Panc1 (cell line): ENCODE measurements around the gene C9orf152. TPM values are rescaled to one million over a fixed set of nuclear protein-coding genes. Genes with fewer than 3 reads are reported as not detected.

Experiments used
- ATAC-seq: fragments of 200-7000 bp; cut with Tn5 transposase; 2 replicates; pipeline ENCODE4 v1.9.1; 2020; ENCODE audit warnings: mild to moderate bottlenecking, moderate library complexity
- BruUV-seq: library from RNA; stranded (reverse); fragments of 400-500 nt; replicated peaks from 2 replicates; lab custom pipeline; 2021; lab: Mats Ljungman, UMichigan
- CTCF ChIA-PET: fragments of 300-600 bp; sonication (Branson Sonifier 250); formaldehyde crosslinking; loops from one replicate; lab custom pipeline; 2022; ENCODE audit warnings: antibody characterized with exemption; lab: Charles Lee
- POLR2A ChIA-PET: fragments of 300-600 bp; sonication (Branson Sonifier 250); formaldehyde crosslinking; loops from one replicate; lab custom pipeline; 2022; ENCODE audit warnings: antibody characterized with exemption; lab: Charles Lee
- DNase-seq: peaks from one replicate; pipeline ENCODE4 v3.0.0-alpha.2; 2010; ENCODE audit warnings: low read depth, low spot score
- H3K27ac ChIP-seq: 2 replicates; pipeline ENCODE4 v1.5.1; 2011; ENCODE audit warnings: mild to moderate bottlenecking, low read length, inconsistent platforms
- H3K27me3 ChIP-seq: fragments of 200-500 bp; sonication (Bioruptor generic); 2 replicates; pipeline ENCODE4 v1.6.0; 2014; ENCODE audit warnings: low read length, inconsistent platforms; ENCODE audit not compliant: control insufficient read depth, insufficient read depth
- H3K36me3 ChIP-seq: fragments of 200-500 bp; sonication (Bioruptor generic); 2 replicates; pipeline ENCODE4 v1.5.1; 2014; ENCODE audit warnings: inconsistent platforms, mild to moderate bottlenecking, low read length, moderate library complexity; ENCODE audit not compliant: control insufficient read depth, insufficient read depth
- H3K4me1 ChIP-seq: 2 replicates; pipeline ENCODE4 v1.5.1; 2011; ENCODE audit warnings: inconsistent platforms, mild to moderate bottlenecking, low read length, moderate library complexity; ENCODE audit not compliant: control insufficient read depth, insufficient read depth
- H3K4me3 ChIP-seq, 2 experiments: 2 replicates each; pipeline ENCODE4 v1.5.1; 2011 to 2012; ENCODE audit warnings: low read depth in 2 of 2, low read length in 2 of 2, mild to moderate bottlenecking in 2 of 2, inconsistent platforms in 1 of 2, moderate library complexity in 1 of 2
- H3K9me3 ChIP-seq: fragments of 200-500 bp; sonication (Bioruptor generic); 2 replicates; pipeline ENCODE4 v1.5.1; 2014; ENCODE audit warnings: low read depth, mild to moderate bottlenecking, inconsistent platforms, low read length, moderate library complexity; ENCODE audit not compliant: control insufficient read depth, insufficient read depth
- POLR2AphosphoS5 ChIP-seq: IDR thresholded peaks from 2 replicates; pipeline ENCODE4 v1.6.1; 2012; ENCODE audit warnings: mild to moderate bottlenecking, low read depth, low read length, moderate library complexity
- SIN3A ChIP-seq: IDR thresholded peaks from 2 replicates; pipeline ENCODE4 v1.6.1; 2012; ENCODE audit warnings: low read depth, mild to moderate bottlenecking, low read length, moderate library complexity, borderline replicate concordance; ENCODE audit not compliant: insufficient read depth
- TCF7L2 ChIP-seq: IDR thresholded peaks from 2 replicates; pipeline ENCODE4 v1.6.1; 2011; ENCODE audit warnings: mild to moderate bottlenecking, low read depth, low read length, inconsistent platforms
- in situ Hi-C: cut with HindIII; loops from 2 replicates; pipeline ENCODE4 v1.10.0; 2016; ENCODE audit warnings: low sequenced_read_pairs, low pct_unique_long_range_greater_than_20kb
- intact Hi-C: fragments of 100-400 bp; cut with micrococcal nuclease; formaldehyde crosslinking; loops from one replicate; pipeline ENCODE4 v1.10.0; 2022; ENCODE audit not compliant: unreplicated experiment
- total RNA-seq: library from RNA; stranded (reverse); gene quantifications from one replicate; pipeline ENCODE4 v1.2.1, GENCODE V29; 2021; ENCODE audit not compliant: unreplicated experiment
- TF ChIP-seq, protein P1 (sequence below): fragments of 450-650 bp; IDR thresholded peaks from 2 replicates; pipeline ENCODE4 v1.5.1; 2017; ENCODE audit warnings: mild to moderate bottlenecking
- TF ChIP-seq, protein P2 (sequence below), 2 experiments: IDR thresholded peaks; 2 replicates each; pipeline ENCODE4 v1.6.1; 2011 to 2012; ENCODE audit warnings: low read depth in 2 of 2, control low read depth in 1 of 2, low read length in 1 of 2, mild to moderate bottlenecking in 1 of 2, moderate library complexity in 1 of 2; ENCODE audit not compliant: insufficient read depth in 1 of 2

C9orf152 gene
- total RNA-seq, 1 experiment from 2014 or later: 0.10 TPM

DNA sequence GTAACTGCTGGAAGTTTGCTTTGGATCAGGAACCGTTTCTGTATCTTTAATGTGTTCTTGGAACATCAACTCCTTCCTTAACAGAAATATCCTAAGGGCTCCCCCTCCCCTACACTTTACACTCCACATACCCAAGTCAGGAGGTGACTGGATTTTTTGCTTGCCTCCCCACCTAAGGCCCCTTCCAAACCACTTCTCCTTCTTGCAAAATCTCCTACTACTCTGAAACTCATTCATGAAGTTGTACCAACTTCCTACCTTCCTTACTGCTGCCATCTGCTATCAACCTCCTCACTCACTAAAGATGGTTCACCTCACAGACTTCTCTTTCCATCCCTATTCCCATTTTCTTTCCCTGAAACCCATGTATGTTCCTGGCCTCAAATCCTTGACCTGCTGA is 32.2 kb upstream of the C9orf152 start:
- POLR2A ChIA-PET: no interaction called here
- Histone ChIP-seq H3K36me3 (peaks cover 14% of the 10 kb centered on the region; the same call in 1 of the 2 replicates), H3K27me3 (no peaks in the 10 kb centered on the region), H3K4me1 (no peaks in the 10 kb centered on the region), H3K27ac (no peak overlapping the region), H3K4me3 (no peak overlapping the region), H3K9me3 (no peaks in the 10 kb centered on the region)
- CTCF ChIA-PET: no interaction called here
- in situ Hi-C loops (no loop called here), intact Hi-C loops (no loop called here)
- DNase-seq: no peak
- TF ChIP-seq TCF7L2 (no peak), POLR2AphosphoS5 (no peak), SIN3A (no peak)
- TF ChIP-seq, protein P1, sequence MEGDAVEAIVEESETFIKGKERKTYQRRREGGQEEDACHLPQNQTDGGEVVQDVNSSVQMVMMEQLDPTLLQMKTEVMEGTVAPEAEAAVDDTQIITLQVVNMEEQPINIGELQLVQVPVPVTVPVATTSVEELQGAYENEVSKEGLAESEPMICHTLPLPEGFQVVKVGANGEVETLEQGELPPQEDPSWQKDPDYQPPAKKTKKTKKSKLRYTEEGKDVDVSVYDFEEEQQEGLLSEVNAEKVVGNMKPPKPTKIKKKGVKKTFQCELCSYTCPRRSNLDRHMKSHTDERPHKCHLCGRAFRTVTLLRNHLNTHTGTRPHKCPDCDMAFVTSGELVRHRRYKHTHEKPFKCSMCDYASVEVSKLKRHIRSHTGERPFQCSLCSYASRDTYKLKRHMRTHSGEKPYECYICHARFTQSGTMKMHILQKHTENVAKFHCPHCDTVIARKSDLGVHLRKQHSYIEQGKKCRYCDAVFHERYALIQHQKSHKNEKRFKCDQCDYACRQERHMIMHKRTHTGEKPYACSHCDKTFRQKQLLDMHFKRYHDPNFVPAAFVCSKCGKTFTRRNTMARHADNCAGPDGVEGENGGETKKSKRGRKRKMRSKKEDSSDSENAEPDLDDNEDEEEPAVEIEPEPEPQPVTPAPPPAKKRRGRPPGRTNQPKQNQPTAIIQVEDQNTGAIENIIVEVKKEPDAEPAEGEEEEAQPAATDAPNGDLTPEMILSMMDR: no peak
- TF ChIP-seq, protein P2, sequence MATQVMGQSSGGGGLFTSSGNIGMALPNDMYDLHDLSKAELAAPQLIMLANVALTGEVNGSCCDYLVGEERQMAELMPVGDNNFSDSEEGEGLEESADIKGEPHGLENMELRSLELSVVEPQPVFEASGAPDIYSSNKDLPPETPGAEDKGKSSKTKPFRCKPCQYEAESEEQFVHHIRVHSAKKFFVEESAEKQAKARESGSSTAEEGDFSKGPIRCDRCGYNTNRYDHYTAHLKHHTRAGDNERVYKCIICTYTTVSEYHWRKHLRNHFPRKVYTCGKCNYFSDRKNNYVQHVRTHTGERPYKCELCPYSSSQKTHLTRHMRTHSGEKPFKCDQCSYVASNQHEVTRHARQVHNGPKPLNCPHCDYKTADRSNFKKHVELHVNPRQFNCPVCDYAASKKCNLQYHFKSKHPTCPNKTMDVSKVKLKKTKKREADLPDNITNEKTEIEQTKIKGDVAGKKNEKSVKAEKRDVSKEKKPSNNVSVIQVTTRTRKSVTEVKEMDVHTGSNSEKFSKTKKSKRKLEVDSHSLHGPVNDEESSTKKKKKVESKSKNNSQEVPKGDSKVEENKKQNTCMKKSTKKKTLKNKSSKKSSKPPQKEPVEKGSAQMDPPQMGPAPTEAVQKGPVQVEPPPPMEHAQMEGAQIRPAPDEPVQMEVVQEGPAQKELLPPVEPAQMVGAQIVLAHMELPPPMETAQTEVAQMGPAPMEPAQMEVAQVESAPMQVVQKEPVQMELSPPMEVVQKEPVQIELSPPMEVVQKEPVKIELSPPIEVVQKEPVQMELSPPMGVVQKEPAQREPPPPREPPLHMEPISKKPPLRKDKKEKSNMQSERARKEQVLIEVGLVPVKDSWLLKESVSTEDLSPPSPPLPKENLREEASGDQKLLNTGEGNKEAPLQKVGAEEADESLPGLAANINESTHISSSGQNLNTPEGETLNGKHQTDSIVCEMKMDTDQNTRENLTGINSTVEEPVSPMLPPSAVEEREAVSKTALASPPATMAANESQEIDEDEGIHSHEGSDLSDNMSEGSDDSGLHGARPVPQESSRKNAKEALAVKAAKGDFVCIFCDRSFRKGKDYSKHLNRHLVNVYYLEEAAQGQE (IDR thresholded peaks at IDR 0.05; ENCODE audit: insufficient read depth in 1 of 2, low read depth in 2 of 2, low read length in 1 of 2): no peak
- no peak for ATAC-seq
- no TSS peak for BruUV-seq

DNA sequence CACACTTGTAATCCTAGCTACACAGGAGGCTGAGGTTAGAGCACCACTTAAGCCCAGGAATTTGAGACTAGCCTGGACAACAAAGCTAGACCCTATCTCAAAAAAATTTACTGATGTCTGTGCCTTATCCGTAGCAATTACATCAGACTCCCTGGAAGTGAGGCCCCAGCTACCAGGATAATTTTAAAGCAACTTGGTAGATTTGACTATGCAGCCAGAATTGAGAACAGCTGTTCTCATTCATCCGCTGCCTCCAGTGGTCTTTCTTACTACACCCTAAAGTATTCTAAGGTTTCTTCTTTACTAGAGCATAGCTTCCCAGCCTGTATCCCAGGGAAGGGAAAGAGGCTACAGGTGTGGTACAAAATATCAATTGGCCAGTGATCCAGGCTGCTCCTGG is 20.4 kb upstream of the C9orf152 start:
- Histone ChIP-seq H3K36me3 (no peaks in the 10 kb centered on the region), H3K9me3 (no peaks in the 10 kb centered on the region), H3K27ac (no peak overlapping the region), H3K4me3 (no peak overlapping the region), H3K27me3 (no peaks in the 10 kb centered on the region), H3K4me1 (no peaks in the 10 kb centered on the region)
- DNase-seq (no peak), ATAC-seq (no peak)
- CTCF ChIA-PET: interaction anchor here (1.0 kb wide), 1 partner anchor 10 kb away, joined by 3 read pairs; no protein-coding TSS in a partner anchor
- POLR2A ChIA-PET: no interaction called here
- intact Hi-C loops (no loop called here), in situ Hi-C loops (no loop called here)
- TF ChIP-seq, protein P2 (IDR thresholded peaks at IDR 0.05; ENCODE audit: insufficient read depth in 1 of 2, low read depth in 2 of 2, low read length in 1 of 2): no peak
- TF ChIP-seq, protein P1: no peak
- no peak for TF ChIP-seq SIN3A
- no peak for TF ChIP-seq POLR2AphosphoS5
- no peak for TF ChIP-seq TCF7L2
- no TSS peak for BruUV-seq
